Measurements from ENCODE around the gene TUSC2. TPM values are rescaled to one million over a fixed set of nuclear protein-coding genes. Genes with fewer than 3 reads are reported as not detected.
A peak's percentile ranks its signal among the peaks of the same experiment; 100 is the strongest.

Gene TUSC2
- polyA plus RNA-seq, 1 of the 3 experiments (the other 2 are of a cell fraction) = 58.7 TPM

GRCh38 chr3:50275141-50275995 lies 52.7 kb downstream of the TUSC2 start:
- peak; percentile 71 for DNase-seq

More at GRCh38 chr3:50275141-50275995, 52.7 kb downstream of the TUSC2 start:
- TF ChIP-seq FOXJ3 (CRISPR knock-in tag; IDR thresholded peaks at IDR 0.05) (no peak), ELF1 (IDR thresholded peaks at IDR 0.05) (no peak), FOSL2 (IDR thresholded peaks at IDR 0.05; ENCODE audit: borderline replicate concordance, low read depth) (no peak), GABPA (IDR thresholded peaks at IDR 0.05; ENCODE audit: low read depth) (no peak), RAD21 (IDR thresholded peaks at IDR 0.05; ENCODE audit: low read length) (no peak), MEF2A (IDR thresholded peaks at IDR 0.05; ENCODE audit: borderline replicate concordance, low read depth) (no peak)
- TF ChIP-seq, protein P1, sequence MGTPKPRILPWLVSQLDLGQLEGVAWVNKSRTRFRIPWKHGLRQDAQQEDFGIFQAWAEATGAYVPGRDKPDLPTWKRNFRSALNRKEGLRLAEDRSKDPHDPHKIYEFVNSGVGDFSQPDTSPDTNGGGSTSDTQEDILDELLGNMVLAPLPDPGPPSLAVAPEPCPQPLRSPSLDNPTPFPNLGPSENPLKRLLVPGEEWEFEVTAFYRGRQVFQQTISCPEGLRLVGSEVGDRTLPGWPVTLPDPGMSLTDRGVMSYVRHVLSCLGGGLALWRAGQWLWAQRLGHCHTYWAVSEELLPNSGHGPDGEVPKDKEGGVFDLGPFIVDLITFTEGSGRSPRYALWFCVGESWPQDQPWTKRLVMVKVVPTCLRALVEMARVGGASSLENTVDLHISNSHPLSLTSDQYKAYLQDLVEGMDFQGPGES (IDR thresholded peaks at IDR 0.05; ENCODE audit: low read depth, low read length) = no peak
- TF ChIP-seq, protein P2, sequence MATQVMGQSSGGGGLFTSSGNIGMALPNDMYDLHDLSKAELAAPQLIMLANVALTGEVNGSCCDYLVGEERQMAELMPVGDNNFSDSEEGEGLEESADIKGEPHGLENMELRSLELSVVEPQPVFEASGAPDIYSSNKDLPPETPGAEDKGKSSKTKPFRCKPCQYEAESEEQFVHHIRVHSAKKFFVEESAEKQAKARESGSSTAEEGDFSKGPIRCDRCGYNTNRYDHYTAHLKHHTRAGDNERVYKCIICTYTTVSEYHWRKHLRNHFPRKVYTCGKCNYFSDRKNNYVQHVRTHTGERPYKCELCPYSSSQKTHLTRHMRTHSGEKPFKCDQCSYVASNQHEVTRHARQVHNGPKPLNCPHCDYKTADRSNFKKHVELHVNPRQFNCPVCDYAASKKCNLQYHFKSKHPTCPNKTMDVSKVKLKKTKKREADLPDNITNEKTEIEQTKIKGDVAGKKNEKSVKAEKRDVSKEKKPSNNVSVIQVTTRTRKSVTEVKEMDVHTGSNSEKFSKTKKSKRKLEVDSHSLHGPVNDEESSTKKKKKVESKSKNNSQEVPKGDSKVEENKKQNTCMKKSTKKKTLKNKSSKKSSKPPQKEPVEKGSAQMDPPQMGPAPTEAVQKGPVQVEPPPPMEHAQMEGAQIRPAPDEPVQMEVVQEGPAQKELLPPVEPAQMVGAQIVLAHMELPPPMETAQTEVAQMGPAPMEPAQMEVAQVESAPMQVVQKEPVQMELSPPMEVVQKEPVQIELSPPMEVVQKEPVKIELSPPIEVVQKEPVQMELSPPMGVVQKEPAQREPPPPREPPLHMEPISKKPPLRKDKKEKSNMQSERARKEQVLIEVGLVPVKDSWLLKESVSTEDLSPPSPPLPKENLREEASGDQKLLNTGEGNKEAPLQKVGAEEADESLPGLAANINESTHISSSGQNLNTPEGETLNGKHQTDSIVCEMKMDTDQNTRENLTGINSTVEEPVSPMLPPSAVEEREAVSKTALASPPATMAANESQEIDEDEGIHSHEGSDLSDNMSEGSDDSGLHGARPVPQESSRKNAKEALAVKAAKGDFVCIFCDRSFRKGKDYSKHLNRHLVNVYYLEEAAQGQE (IDR thresholded peaks at IDR 0.05; ENCODE audit: low read depth, low read length) = no peak
- Histone ChIP-seq H3K79me2 (ENCODE audit: insufficient read depth) (no peaks in the 10 kb centered on the region), H3K4me3 (ENCODE audit: low read depth in 2 of 2, low read length in 1 of 2) (peak overlapping the region in 1 of 2 experiments; percentile 1; a peak in 1 of 4 replicates), H3F3A (replicated peaks; ENCODE audit: insufficient read depth) (peaks cover 14% of the 10 kb centered on the region), H3K4me2 (no peak overlapping the region), H3K27ac (ENCODE audit: low read depth in 2 of 2, low read length in 1 of 2) (no peak overlapping the region), H3K9ac (no peak overlapping the region), H3K27me3 (ENCODE audit: insufficient read depth) (0 out of 2 replicates have a peak, but pooled peaks cover 16% of the 10 kb centered on the region), H4K20me1 (ENCODE audit: insufficient read depth) (no peaks in the 10 kb centered on the region), H2AFZ (ENCODE audit: low read depth) (no peak overlapping the region), H3K4me1 (ENCODE audit: control insufficient read depth in 1 of 2, insufficient read depth in 2 of 2, low read depth in 1 of 2, low read length in 1 of 2) (peaks cover under 1 to 12% of the 10 kb centered on the region in 2 experiments; a peak in 2 of 4 replicates), H3K36me3 (replicated peaks in 1 of 2; ENCODE audit: control insufficient read depth in 1 of 2, insufficient read depth in 2 of 2, low read length in 1 of 2) (no peaks in the 10 kb centered on the region), H3K9me2 (no peaks in the 10 kb centered on the region), H3K9me3 (no peaks in the 10 kb centered on the region)
- ChIA-PET CTCF (interaction anchor here (0.6 to 12.2 kb wide), 36 partner anchors 9 to 275 kb away, joined by 3 to 206 read pairs (median 5); partner anchors contain the start of gene GNAT1), POLR2A (no interaction called here)
- WGBS (ENCODE audit: low lambda C conversion rate) = 24% methylated on average over 39 of the region's 65 CpGs

Other genes with a start within 250 kb of the TUSC2 start
- 113 and 168 TPM in 2 replicates for gene RBM5, start 239.3 kb downstream of the TUSC2 start, polyA plus RNA-seq (2012; rRNA removed)
- gene SEMA3F, start 172.9 kb downstream of the TUSC2 start, polyA plus RNA-seq (2012; rRNA removed) = 23.9 and 30.4 TPM in 2 replicates
- gene GNAT1, start 136.6 kb downstream of the TUSC2 start, polyA plus RNA-seq (2012; rRNA removed) = not detected in 2 replicates
- 0.84 and 0.89 TPM in 2 replicates for gene SLC38A3, start 123.0 kb downstream of the TUSC2 start, polyA plus RNA-seq (2012; rRNA removed)
- 641 and 649 TPM in 2 replicates for gene GNAI2, start 92.0 kb downstream of the TUSC2 start, polyA plus RNA-seq (2012; rRNA removed)
- gene SEMA3B, start 59.1 kb downstream of the TUSC2 start, polyA plus RNA-seq (2012; rRNA removed) = 12.4 and 14.9 TPM in 2 replicates
- gene LSMEM2, start 49.1 kb downstream of the TUSC2 start, polyA plus RNA-seq (2012; rRNA removed) = 0.03 TPM in 1 of 2 replicates, not detected in the other
- 52.4 and 73.2 TPM in 2 replicates for gene IFRD2, start 35.8 kb downstream of the TUSC2 start, polyA plus RNA-seq (2012; rRNA removed)
- 7.8 and 8.4 TPM in 2 replicates for gene HYAL3, start 28.8 kb downstream of the TUSC2 start, polyA plus RNA-seq (2012; rRNA removed)
- gene NAA80, start 28.8 kb downstream of the TUSC2 start, polyA plus RNA-seq (2012; rRNA removed) = 10.4 and 10.5 TPM in 2 replicates
- 0.30 and 0.49 TPM in 2 replicates for gene HYAL1, start 24.6 kb downstream of the TUSC2 start, polyA plus RNA-seq (2012; rRNA removed)
- gene HYAL2, start 5.5 kb downstream of the TUSC2 start, polyA plus RNA-seq (2012; rRNA removed) = 135 and 151 TPM in 2 replicates
- gene RASSF1, start 12.6 kb upstream of the TUSC2 start, polyA plus RNA-seq (2012; rRNA removed) = 28.1 and 32.3 TPM in 2 replicates
- gene ZMYND10, start 17.5 kb upstream of the TUSC2 start, polyA plus RNA-seq (2012; rRNA removed) = 0.83 and 0.95 TPM in 2 replicates
- gene NPRL2, start 22.6 kb upstream of the TUSC2 start, polyA plus RNA-seq (2012; rRNA removed) = 43.6 and 56.2 TPM in 2 replicates
- gene CYB561D2, start 22.6 kb upstream of the TUSC2 start, polyA plus RNA-seq (2012; rRNA removed) = 40.7 and 46.5 TPM in 2 replicates
- 47.8 and 49.2 TPM in 2 replicates for gene TMEM115, start 31.3 kb upstream of the TUSC2 start, polyA plus RNA-seq (2012; rRNA removed)
- gene CACNA2D2, start 175.4 kb upstream of the TUSC2 start, polyA plus RNA-seq (2012; rRNA removed) = 1.1 and 2.8 TPM in 2 replicates
- 19.7 and 27.2 TPM in 2 replicates for gene C3orf18, start 239.5 kb upstream of the TUSC2 start, polyA plus RNA-seq (2012; rRNA removed)
- gene HEMK1, start 241.3 kb upstream of the TUSC2 start, polyA plus RNA-seq (2012; rRNA removed) = 15.4 and 21.7 TPM in 2 replicates